Esophagus squamous epithelium (tissue), 4 donors: Measurements from ENCODE around the gene UQCRC2.
A peak's percentile ranks its signal among the peaks of the same experiment; 100 is the strongest.

ENCODE experiments used
- CTCF ChIP-seq, 6 experiments: fragments of 450-650 bp in 4 of 6; fragments of 200-600 bp in 2 of 6; sonication (generic) in 2 of 6; IDR thresholded peaks; one replicate each; pipeline ENCODE4 v1.5.1; 2016 to 2019; ENCODE audit warnings: antibody characterized with exemption in 6 of 6, mild to moderate bottlenecking in 4 of 6, moderate library complexity in 4 of 6
- POLR2A ChIP-seq, 4 donors: fragments of 450-650 bp; IDR thresholded peaks; one replicate each; pipeline ENCODE4 v1.6.1; 2017; ENCODE audit warnings: antibody characterized with exemption in 4 of 4, mild to moderate bottlenecking in 4 of 4, moderate library complexity in 3 of 4

GRCh38 chr16:21952793-21953540 lies at the start of gene UQCRC2:
- TF ChIP-seq CTCF (IDR thresholded peaks at IDR 0.05) (peak in 2 of 6 experiments; percentile 4 to 16), POLR2A (IDR thresholded peaks at IDR 0.05) (peak in 3 of 4 donors; percentile 56 to 94 (median 78))
